Smooth muscle cell of trachea (primary cell): ENCODE measurements around the gene HOXC4. TPM values are rescaled to one million over a fixed set of nuclear protein-coding genes. Genes with fewer than 3 reads are reported as not detected.

Source experiments
- total RNA-seq: library from RNA; depleted of rRNA; stranded (reverse); fragments of >200 nt; gene quantifications from 2 replicates; pipeline ENCODE4 v1.2.1, GENCODE V29; 2014

HOXC4 gene
- total RNA-seq, result 0.15 and 0.17 TPM in 2 replicates

GRCh38 chr12:54053751-54054741, at the start of gene HOXC4:
TSS of gene HOXC4 (plus strand) at chr12:54053835. CDS start at chr12:54053923, 88 bp downstream.

DNA sequence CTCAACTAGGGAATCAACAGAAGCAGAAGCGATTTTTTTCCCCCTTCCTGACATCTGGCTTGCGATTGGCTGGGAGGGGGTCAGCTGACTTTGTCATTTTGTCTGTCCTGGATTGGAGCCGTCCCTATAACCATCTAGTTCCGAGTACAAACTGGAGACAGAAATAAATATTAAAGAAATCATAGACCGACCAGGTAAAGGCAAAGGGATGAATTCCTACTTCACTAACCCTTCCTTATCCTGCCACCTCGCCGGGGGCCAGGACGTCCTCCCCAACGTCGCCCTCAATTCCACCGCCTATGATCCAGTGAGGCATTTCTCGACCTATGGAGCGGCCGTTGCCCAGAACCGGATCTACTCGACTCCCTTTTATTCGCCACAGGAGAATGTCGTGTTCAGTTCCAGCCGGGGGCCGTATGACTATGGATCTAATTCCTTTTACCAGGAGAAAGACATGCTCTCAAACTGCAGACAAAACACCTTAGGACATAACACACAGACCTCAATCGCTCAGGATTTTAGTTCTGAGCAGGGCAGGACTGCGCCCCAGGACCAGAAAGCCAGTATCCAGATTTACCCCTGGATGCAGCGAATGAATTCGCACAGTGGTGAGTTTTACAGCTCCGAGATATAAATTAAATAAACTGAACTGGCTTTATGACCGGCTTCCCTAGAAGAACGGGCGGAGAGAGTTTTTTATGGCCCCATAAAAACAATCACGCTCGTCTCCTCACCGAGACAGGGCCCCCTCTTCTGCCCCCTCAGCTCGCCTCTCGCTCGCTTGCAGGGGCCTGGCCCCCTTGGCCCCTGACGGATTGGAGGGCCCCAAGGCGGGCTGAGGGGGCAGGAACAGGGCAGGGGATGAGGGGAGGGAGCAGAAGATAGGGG, 25.1 kb upstream of the HOXC4 start, which contains the start of gene HOXC6:
HOXC6 (plus strand) TSS at position 127 of the 888 bp plus-strand sequence; CDS start at position 209, 82 bp downstream.

GRCh38 chr12:54032627-54033100, 21.0 kb upstream of the HOXC4 start, which contains the start of gene HOXC5:
TSS of gene HOXC5 (plus strand) at chr12:54033050. CDS start at chr12:54033123, 73 bp downstream.

Other genes with a start within 250 kb of the HOXC4 start
- not detected in 2 replicates for gene HOXC13, start 115.0 kb upstream of the HOXC4 start, total RNA-seq
- gene HOXC12, start 98.9 kb upstream of the HOXC4 start, total RNA-seq, result not detected in 2 replicates
- gene HOXC11, start 80.7 kb upstream of the HOXC4 start, total RNA-seq, result not detected in 2 replicates
- not detected in 2 replicates for gene HOTAIR, start 78.9 kb upstream of the HOXC4 start, total RNA-seq
- gene HOXC10, start 68.7 kb upstream of the HOXC4 start, total RNA-seq, result not detected in 2 replicates
- 0.15 and 0.33 TPM in 2 replicates for gene HOXC9, start 53.7 kb upstream of the HOXC4 start, total RNA-seq
- gene HOXC8, start 44.9 kb upstream of the HOXC4 start, total RNA-seq, result 0.33 TPM in 1 of 2 replicates, not detected in the other
- gene HOXC6, start 25.4 kb upstream of the HOXC4 start, total RNA-seq, result under 0.01 TPM in 2 replicates
- 0.33 TPM in 1 of 2 replicates, not detected in the other for gene HOXC5, start 20.8 kb upstream of the HOXC4 start, total RNA-seq
- 30.6 and 38.0 TPM in 2 replicates for gene SMUG1, start 135.2 kb downstream of the HOXC4 start, total RNA-seq
- 27.1 and 53.8 TPM in 2 replicates for gene CBX5, start 226.3 kb downstream of the HOXC4 start, total RNA-seq
- gene HNRNPA1, start 226.9 kb downstream of the HOXC4 start, total RNA-seq, result 412 and 444 TPM in 2 replicates
- gene NFE2, start 247.2 kb downstream of the HOXC4 start, total RNA-seq, result 0.15 and 1.2 TPM in 2 replicates